Uterus (tissue), 4 donors: Measurements from ENCODE around the gene PLPP1. TPM values are rescaled to one million over a fixed set of nuclear protein-coding genes. Genes with fewer than 3 reads are reported as not detected.
A peak's percentile ranks its signal among the peaks of the same experiment; 100 is the strongest.

Experiments
- DNase-seq, 2 donors: peaks; one replicate each; pipeline ENCODE4 v3.0.0-alpha.2; 2019 to 2020
- H3K27ac ChIP-seq, 2 donors: fragments of 200-600 bp; sonication (generic); 1 replicate in 1 of 2; 2 replicates in 1 of 2; pipeline ENCODE4 v1.5.1; 2016 to 2018
- H3K27me3 ChIP-seq, 2 donors: fragments of 200-600 bp; sonication (generic); one replicate each; pipeline ENCODE4 v1.5.1; 2018 to 2019; ENCODE audit warnings: control low read depth in 1 of 2
- H3K36me3 ChIP-seq, 2 donors: fragments of 200-600 bp; sonication (generic); one replicate each; pipeline ENCODE4 v1.5.1; 2019; ENCODE audit warnings: control low read depth in 1 of 2
- H3K4me1 ChIP-seq, 2 donors: fragments of 200-600 bp; sonication (generic); one replicate each; pipeline ENCODE4 v1.5.1; 2018 to 2019; ENCODE audit warnings: control low read depth in 1 of 2
- H3K4me3 ChIP-seq, 2 donors: fragments of 200-600 bp; sonication (generic); 1 replicate in 1 of 2; 2 replicates in 1 of 2; pipeline ENCODE4 v1.5.1; 2018 to 2019; ENCODE audit warnings: mild to moderate bottlenecking in 1 of 2
- H3K9me3 ChIP-seq, 2 donors: fragments of 200-600 bp; sonication (generic); one replicate each; pipeline ENCODE4 v1.5.1; 2019; ENCODE audit warnings: control low read depth in 1 of 2
- CTCF ChIP-seq, 4 experiments: fragments of 200-600 bp in 2 of 4; fragments of 450-650 bp in 2 of 4; sonication (generic) in 2 of 4; IDR thresholded peaks; one replicate each; pipeline ENCODE4 v1.5.1; 2016 to 2019; ENCODE audit warnings: antibody characterized with exemption in 4 of 4, mild to moderate bottlenecking in 2 of 4, moderate library complexity in 1 of 4
- POLR2A ChIP-seq, 2 donors: fragments of 450-650 bp; IDR thresholded peaks; one replicate each; pipeline ENCODE4 v1.6.1; 2016; ENCODE audit warnings: antibody characterized with exemption in 2 of 2, mild to moderate bottlenecking in 1 of 2, moderate library complexity in 1 of 2
- intact Hi-C: fragments of 100-400 bp; cut with DNase I; formaldehyde crosslinking; loops from one replicate; pipeline ENCODE4 v1.15.1; 2023; ENCODE audit warnings: low total_unique reads
- total RNA-seq, 4 donors: library from RNA; depleted of rRNA in 3 of 4; stranded (reverse); fragments of >200 nt in 3 of 4; gene quantifications; one replicate each; pipeline versions ENCODE4 v1.1.0 to v1.2.4, GENCODE V29; 2014 to 2023
- donor health status: DM: yes; HTN: yes; CAD: no.

The PLPP1 gene
- total RNA-seq, 4 donors from 2014 or later, result 83.4 to 297 (median 175) TPM

GRCh38 chr5:55407984-55408383 is 126.8 kb downstream of the PLPP1 start:
- no peak overlapping the region for H3K4me3 ChIP-seq
- no peak overlapping the region for H3K27ac ChIP-seq
- no peaks in the 10 kb centered on the region for H3K9me3 ChIP-seq
- H3K4me1 ChIP-seq, result no peaks in the 10 kb centered on the region
- no peaks in the 10 kb centered on the region for H3K36me3 ChIP-seq
- no peak for DNase-seq
- TF ChIP-seq POLR2A (IDR thresholded peaks at IDR 0.05) (no peak), CTCF (IDR thresholded peaks at IDR 0.05) (no peak)
- intact Hi-C loops, result loop anchor here (10.0 kb wide), 1 partner anchor 287 kb away; no protein-coding TSS in a partner anchor
- no peaks in the 10 kb centered on the region for H3K27me3 ChIP-seq

- no peaks in the 10 kb centered on the region for H3K36me3 ChIP-seq
- intact Hi-C loops, result loop anchor here (10.0 kb wide), 1 partner anchor 288 kb away; no protein-coding TSS in a partner anchor
- H3K9me3 ChIP-seq, result no peaks in the 10 kb centered on the region
- H3K27me3 ChIP-seq, result no peaks in the 10 kb centered on the region
- TF ChIP-seq POLR2A (IDR thresholded peaks at IDR 0.05) (no peak), CTCF (IDR thresholded peaks at IDR 0.05) (peak; percentile 58 to 72 (median 68))
- DNase-seq, result no peak
- no peak overlapping the region for H3K27ac ChIP-seq
- H3K4me1 ChIP-seq, result no peaks in the 10 kb centered on the region
- no peak overlapping the region for H3K4me3 ChIP-seq
Measured at GRCh38 chr5:55407059-55407684, 127.6 kb downstream of the PLPP1 start.

GRCh38 chr5:55406292-55406691 is 128.5 kb downstream of the PLPP1 start:
- H3K27ac ChIP-seq, result peak overlapping the region in 1 of 2 donors; percentile 23

GRCh38 chr5:55402199-55402598 is 132.6 kb downstream of the PLPP1 start:
- Histone ChIP-seq H3K36me3 (no peaks in the 10 kb centered on the region), H3K9me3 (no peaks in the 10 kb centered on the region), H3K4me1 (no peaks in the 10 kb centered on the region), H3K4me3 (no peak overlapping the region), H3K27ac (no peak overlapping the region), H3K27me3 (no peaks in the 10 kb centered on the region)
- TF ChIP-seq POLR2A (IDR thresholded peaks at IDR 0.05) (no peak), CTCF (IDR thresholded peaks at IDR 0.05) (no peak)
- intact Hi-C loops, result loop anchor here (10.0 kb wide), 1 partner anchor 293 kb away; no protein-coding TSS in a partner anchor
- no peak for DNase-seq

More at GRCh38 chr5:55406292-55406691, 128.5 kb downstream of the PLPP1 start:
- H3K36me3 ChIP-seq, result no peaks in the 10 kb centered on the region
- intact Hi-C loops, result loop anchor here (10.0 kb wide), 1 partner anchor 289 kb away; no protein-coding TSS in a partner anchor
- no peaks in the 10 kb centered on the region for H3K4me1 ChIP-seq
- no peak for DNase-seq
- no peak overlapping the region for H3K4me3 ChIP-seq
- TF ChIP-seq POLR2A (IDR thresholded peaks at IDR 0.05) (no peak), CTCF (IDR thresholded peaks at IDR 0.05) (no peak)
- H3K27me3 ChIP-seq, result no peaks in the 10 kb centered on the region
- no peaks in the 10 kb centered on the region for H3K9me3 ChIP-seq

GRCh38 chr5:55393501-55394175 is 141.1 kb downstream of the PLPP1 start:
- no peak overlapping the region for H3K4me3 ChIP-seq
- intact Hi-C loops, result no loop called here
- no peaks in the 10 kb centered on the region for H3K36me3 ChIP-seq
- TF ChIP-seq POLR2A (IDR thresholded peaks at IDR 0.05) (no peak), CTCF (IDR thresholded peaks at IDR 0.05) (no peak)
- no peaks in the 10 kb centered on the region for H3K27me3 ChIP-seq
- H3K9me3 ChIP-seq, result no peaks in the 10 kb centered on the region
- no peaks in the 10 kb centered on the region for H3K4me1 ChIP-seq
- H3K27ac ChIP-seq, result no peak overlapping the region
- DNase-seq, result no peak
